ENCODE results near the gene SECISBP2L.

SECISBP2L gene

GRCh38 chr15:49040151-49040550 lies 6.1 kb downstream of the SECISBP2L start:
- no peak for TF ChIP-seq CTCF (IDR thresholded peaks at IDR 0.05; ENCODE audit: low read depth, low read length, missing control alignments)
- Histone ChIP-seq H3K27me3 (replicated peaks) (no peaks in the 10 kb centered on the region), H3K4me3 (ENCODE audit: low read depth, low read length) (no peak overlapping the region), H3K36me3 (replicated peaks) (peaks cover 6% of the 10 kb centered on the region), H3K27ac (no peak overlapping the region)
- in situ Hi-C loops (cut with HindIII; ENCODE audit: low pct_ligation_motif_present, low sequenced_read_pairs): no loop called here
- no peak for DNase-seq

- Histone ChIP-seq H3K27me3 (replicated peaks) (no peaks in the 10 kb centered on the region), H3K36me3 (replicated peaks) (peaks cover 7% of the 10 kb centered on the region), H3K4me3 (ENCODE audit: low read depth, low read length) (no peak overlapping the region), H3K27ac (no peak overlapping the region)
- in situ Hi-C loops (cut with HindIII; ENCODE audit: low pct_ligation_motif_present, low sequenced_read_pairs): no loop called here
- TF ChIP-seq CTCF (IDR thresholded peaks at IDR 0.05; ENCODE audit: low read depth, low read length, missing control alignments): no peak
- DNase-seq: no peak
Observed at GRCh38 chr15:49038382-49038781, 7.9 kb downstream of the SECISBP2L start.

- no peak for TF ChIP-seq CTCF (IDR thresholded peaks at IDR 0.05; ENCODE audit: low read depth, low read length, missing control alignments)
- no peak overlapping the region for H3K27ac ChIP-seq
- in situ Hi-C loops (cut with HindIII; ENCODE audit: low pct_ligation_motif_present, low sequenced_read_pairs): no loop called here
- DNase-seq: no peak
- H3K4me3 ChIP-seq (ENCODE audit: low read depth, low read length): no peak overlapping the region
- peaks cover 7% of the 10 kb centered on the region for H3K36me3 ChIP-seq (replicated peaks)
- no peaks in the 10 kb centered on the region for H3K27me3 ChIP-seq (replicated peaks)
Observed at GRCh38 chr15:49037546-49037940, 8.7 kb downstream of the SECISBP2L start.

GRCh38 chr15:49036650-49037545 lies 9.3 kb downstream of the SECISBP2L start:
- DNase-seq: peak; percentile 55
- no peak overlapping the region for H3K4me3 ChIP-seq (ENCODE audit: low read depth, low read length)
- no peak for TF ChIP-seq CTCF (IDR thresholded peaks at IDR 0.05; ENCODE audit: low read depth, low read length, missing control alignments)
- in situ Hi-C loops (cut with HindIII; ENCODE audit: low pct_ligation_motif_present, low sequenced_read_pairs): no loop called here
- peak overlapping the region; percentile 36 for H3K27ac ChIP-seq
- H3K27me3 ChIP-seq (replicated peaks): no peaks in the 10 kb centered on the region
- H3K36me3 ChIP-seq (replicated peaks): peaks cover 7% of the 10 kb centered on the region

GRCh38 chr15:49035825-49036224 lies 10.4 kb downstream of the SECISBP2L start:
- Histone ChIP-seq H3K4me3 (ENCODE audit: low read depth, low read length) (no peak overlapping the region), H3K27ac (no peak overlapping the region), H3K27me3 (replicated peaks) (no peaks in the 10 kb centered on the region), H3K36me3 (replicated peaks) (peaks cover 7% of the 10 kb centered on the region)
- in situ Hi-C loops (cut with HindIII; ENCODE audit: low pct_ligation_motif_present, low sequenced_read_pairs): no loop called here
- DNase-seq: no peak
- TF ChIP-seq CTCF (IDR thresholded peaks at IDR 0.05; ENCODE audit: low read depth, low read length, missing control alignments): no peak
